GM18861 (cell line): ENCODE data around the gene DGKI.

ENCODE experiments used
- ATAC-seq: cut with Tn5 transposase; IDR thresholded peaks from one replicate; pipeline ENCODE4 v1.9.1; 2021; ENCODE audit not compliant: unreplicated experiment

The DGKI gene

GRCh38 chr7:137791930-137792329 lies 54.8 kb downstream of the DGKI start:
- ATAC-seq: no peak

- peak; percentile 46 for ATAC-seq
These were observed 55.9 kb downstream of the DGKI start for GRCh38 chr7:137790828-137791227.

GRCh38 chr7:137789215-137789882 lies 57.4 kb downstream of the DGKI start:
- ATAC-seq: no peak

- no peak for ATAC-seq
These were observed 59.3 kb downstream of the DGKI start for GRCh38 chr7:137787301-137787976.

- ATAC-seq: no peak
These were observed 68.3 kb downstream of the DGKI start for GRCh38 chr7:137778511-137778910.

- no peak for ATAC-seq
These were observed 72.0 kb downstream of the DGKI start for GRCh38 chr7:137774793-137775201.

GRCh38 chr7:137772748-137773147 lies 74.0 kb downstream of the DGKI start:
- no peak for ATAC-seq

- ATAC-seq: no peak
These were observed 74.5 kb downstream of the DGKI start for GRCh38 chr7:137772316-137772715.

- no peak for ATAC-seq
These were observed 75.1 kb downstream of the DGKI start for GRCh38 chr7:137771679-137772078.

- no peak for ATAC-seq
These were observed 75.5 kb downstream of the DGKI start for GRCh38 chr7:137771273-137771672.

- ATAC-seq: no peak
These were observed 78.4 kb downstream of the DGKI start for GRCh38 chr7:137768366-137768765.

GRCh38 chr7:137762334-137762733 lies 84.4 kb downstream of the DGKI start:
- no peak for ATAC-seq

- ATAC-seq: no peak
These were observed 86.7 kb downstream of the DGKI start for GRCh38 chr7:137760111-137760510.

GRCh38 chr7:137757146-137757925 lies 89.4 kb downstream of the DGKI start:
- no peak for ATAC-seq

GRCh38 chr7:137755846-137756651 lies 90.7 kb downstream of the DGKI start:
- no peak for ATAC-seq

- no peak for ATAC-seq
These were observed 91.3 kb downstream of the DGKI start for GRCh38 chr7:137755427-137755826.

GRCh38 chr7:137753948-137754851 lies 92.6 kb downstream of the DGKI start:
- no peak for ATAC-seq

- ATAC-seq: no peak
These were observed 93.2 kb downstream of the DGKI start for GRCh38 chr7:137753575-137753947.

- ATAC-seq: no peak
These were observed 93.7 kb downstream of the DGKI start for GRCh38 chr7:137753067-137753466.

- ATAC-seq: no peak
These were observed 95.3 kb downstream of the DGKI start for GRCh38 chr7:137751361-137752009.
